HepG2 (cell line): ENCODE results near the gene BMERB1. TPM values are rescaled to one million over a fixed set of nuclear protein-coding genes. Genes with fewer than 3 reads are reported as not detected.

Source experiments
- FOXO1 ChIP-seq: sonication (generic); formaldehyde crosslinking; IDR thresholded peaks from 2 replicates; pipeline ENCODE4 v1.4.0; 2020; ENCODE audit warnings: missing genetic modification reagents
- KDM3A ChIP-seq: IDR thresholded peaks from 2 replicates; pipeline ENCODE4 v1.6.1; 2018; ENCODE audit warnings: low read depth, missing compliant biosample characterization
- MEIS1 ChIP-seq: sonication (generic); formaldehyde crosslinking; IDR thresholded peaks from 2 replicates; pipeline ENCODE4 v1.9.0; 2021; ENCODE audit warnings: mild to moderate bottlenecking, missing genetic modification reagents, moderate library complexity, borderline replicate concordance
- NCOR1 ChIP-seq: fragments of 200-600 bp; sonication (generic); IDR thresholded peaks from 2 replicates; pipeline ENCODE4 v1.7.0; 2017; ENCODE audit warnings: antibody characterized with exemption, low read length, borderline replicate concordance
- PHF5A ChIP-seq: IDR thresholded peaks from one replicate; pipeline ENCODE4 v1.6.1; 2018; ENCODE audit warnings: low read depth, missing genetic modification reagents; ENCODE audit not compliant: unreplicated experiment
- PRPF4 ChIP-seq: fragments of 200-400 bp; formaldehyde crosslinking; IDR thresholded peaks from 2 replicates; pipeline ENCODE4 v1.6.1; 2016; ENCODE audit warnings: low read length, low read depth; ENCODE audit not compliant: poor library complexity, severe bottlenecking
- RARA ChIP-seq: IDR thresholded peaks from 2 replicates; pipeline ENCODE4 v1.6.1; 2016; ENCODE audit warnings: missing genetic modification reagents, missing compliant biosample characterization
- SMAD9 ChIP-seq: sonication (generic); formaldehyde crosslinking; IDR thresholded peaks from 2 replicates; pipeline ENCODE4 v1.5.1; 2020; ENCODE audit warnings: mild to moderate bottlenecking, missing genetic modification reagents
- TSC22D2 ChIP-seq: sonication (generic); formaldehyde crosslinking; IDR thresholded peaks from 2 replicates; pipeline ENCODE4 v1.5.1; 2020; ENCODE audit warnings: missing genetic modification reagents, mild to moderate bottlenecking, borderline replicate concordance
- ZNF138 ChIP-seq: sonication (generic); formaldehyde crosslinking; IDR thresholded peaks from 2 replicates; pipeline ENCODE4 v1.5.0; 2020; ENCODE audit warnings: mild to moderate bottlenecking, low read depth, missing genetic modification reagents
- ZNF256 ChIP-seq: sonication (generic); formaldehyde crosslinking; conservative IDR thresholded peaks from 2 replicates; pipeline ENCODE4 v1.4.0; 2020; ENCODE audit warnings: missing genetic modification reagents
- ZNF335 ChIP-seq: sonication (generic); formaldehyde crosslinking; IDR thresholded peaks from 2 replicates; pipeline ENCODE4 v1.4.0; 2020; ENCODE audit warnings: missing genetic modification reagents
- ZNF562 ChIP-seq: sonication (generic); formaldehyde crosslinking; IDR thresholded peaks from 2 replicates; pipeline ENCODE4 v1.8.0; 2022; ENCODE audit warnings: missing genetic modification reagents, borderline replicate concordance
- ZNF619 ChIP-seq: sonication (generic); formaldehyde crosslinking; IDR thresholded peaks from 2 replicates; pipeline ENCODE4 v1.4.0; 2020; ENCODE audit warnings: mild to moderate bottlenecking, missing genetic modification reagents
- ZNF703 ChIP-seq: sonication (generic); formaldehyde crosslinking; IDR thresholded peaks from 2 replicates; pipeline ENCODE4 v1.5.1; 2020; ENCODE audit warnings: missing genetic modification reagents, mild to moderate bottlenecking, moderate library complexity, borderline replicate concordance
- ZNF761 ChIP-seq: sonication (generic); formaldehyde crosslinking; conservative IDR thresholded peaks from 2 replicates; pipeline ENCODE4 v1.4.0; 2020; ENCODE audit warnings: mild to moderate bottlenecking, missing genetic modification reagents
- polyA plus RNA-seq, 8 experiments: library from polyadenylated mRNA; depleted of rRNA in 3 of 8; stranded (reverse) in 7 of 8; unstranded in 1 of 8; fragments of >200 nt; fragmentation: Illumina TruSeq in 4 of 8; extraction: Trizol in 4 of 8; gene quantifications; 2 replicates each; pipeline versions ENCODE4 v1.2.1 to v1.2.3, GENCODE V29; 2011 to 2016; ENCODE audit warnings: low read depth in 4 of 8, missing spikeins in 1 of 8, mixed read lengths in 1 of 8; ENCODE audit not compliant: insufficient read depth in 1 of 8
- total RNA-seq, 5 experiments: library from RNA; depleted of rRNA; stranded (reverse); fragments of >200 nt; fragmentation: Illumina TruSeq; extraction: Trizol; gene quantifications; 2 replicates each; pipeline ENCODE4 v1.2.3, GENCODE V29; 2016; ENCODE audit warnings: low read depth in 1 of 5
- TF ChIP-seq, protein P1 (sequence below): IDR thresholded peaks from 2 replicates; pipeline ENCODE4 v1.6.1; 2016; ENCODE audit warnings: missing compliant biosample characterization, missing genetic modification reagents, borderline replicate concordance
- TF ChIP-seq, protein P2 (sequence below): sonication (generic); formaldehyde crosslinking; IDR thresholded peaks from 2 replicates; pipeline ENCODE4 v1.9.0; 2021; ENCODE audit warnings: missing genetic modification reagents, mild to moderate bottlenecking, borderline replicate concordance
- TF ChIP-seq, protein P3 (sequence below): sonication (generic); formaldehyde crosslinking; IDR thresholded peaks from 2 replicates; pipeline ENCODE4 v1.5.0; 2020; ENCODE audit warnings: mild to moderate bottlenecking, missing genetic modification reagents, borderline replicate concordance
- TF ChIP-seq, protein P4 (sequence below): IDR thresholded peaks from 2 replicates; pipeline ENCODE4 v1.6.1; 2016; ENCODE audit warnings: low read depth, control low read depth
- TF ChIP-seq, protein P5 (sequence below): sonication (generic); formaldehyde crosslinking; conservative IDR thresholded peaks from 2 replicates; pipeline ENCODE4 v1.4.0; 2020; ENCODE audit warnings: missing genetic modification reagents

The BMERB1 gene
- total and polyA plus RNA-seq, 2 of the 13 experiments (the other 11 are each of a cell fraction or from before 2014, with no cell fraction given): 1.4 TPM

DNA sequence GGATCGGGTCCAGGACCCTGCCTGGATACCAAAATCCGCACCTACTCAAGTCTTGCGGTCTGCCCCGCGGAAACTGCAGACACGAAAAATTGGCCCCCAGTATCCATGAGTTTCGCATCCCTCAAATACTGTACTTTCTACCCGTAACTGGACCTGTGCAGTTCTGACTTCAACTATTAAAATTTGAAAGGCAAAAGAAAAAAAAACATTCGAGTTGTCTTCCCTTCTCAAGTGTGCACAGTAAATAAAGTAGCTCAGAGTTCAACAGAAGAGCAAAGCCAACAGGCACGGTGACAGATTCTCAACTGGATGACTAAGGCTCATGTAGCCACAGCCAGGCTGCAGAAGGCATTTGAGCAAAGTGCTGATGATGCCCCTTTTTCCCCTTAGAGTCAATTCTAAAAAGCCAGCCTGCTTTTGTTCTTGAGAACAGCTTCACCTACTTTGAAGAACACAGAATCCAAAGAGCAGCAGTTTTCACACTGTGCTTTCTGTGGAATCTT, 176.0 kb downstream of the BMERB1 start (continued):
- no peak for TF ChIP-seq ZNF138 (CRISPR knock-in tag)
- no peak; the same call in 1 of the 2 replicates for TF ChIP-seq ZNF761
- peak; percentile 75; the same call in 1 of the 2 replicates for TF ChIP-seq FOXO1 (CRISPR knock-in tag)
- no peak for TF ChIP-seq ZNF703 (CRISPR knock-in tag)
- TF ChIP-seq ZNF256 (CRISPR knock-in tag): no peak
- TF ChIP-seq, protein P1, sequence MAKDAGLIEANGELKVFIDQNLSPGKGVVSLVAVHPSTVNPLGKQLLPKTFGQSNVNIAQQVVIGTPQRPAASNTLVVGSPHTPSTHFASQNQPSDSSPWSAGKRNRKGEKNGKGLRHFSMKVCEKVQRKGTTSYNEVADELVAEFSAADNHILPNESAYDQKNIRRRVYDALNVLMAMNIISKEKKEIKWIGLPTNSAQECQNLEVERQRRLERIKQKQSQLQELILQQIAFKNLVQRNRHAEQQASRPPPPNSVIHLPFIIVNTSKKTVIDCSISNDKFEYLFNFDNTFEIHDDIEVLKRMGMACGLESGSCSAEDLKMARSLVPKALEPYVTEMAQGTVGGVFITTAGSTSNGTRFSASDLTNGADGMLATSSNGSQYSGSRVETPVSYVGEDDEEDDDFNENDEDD (CRISPR knock-in tag): peak; percentile 10; the same call in 1 of the 2 replicates
- TF ChIP-seq ZNF562: no peak
- TF ChIP-seq ZNF335 (CRISPR knock-in tag): 0 out of 2 replicates have a peak, but pooled peaks have one; percentile 32
- peak; percentile 54 for TF ChIP-seq PHF5A (CRISPR knock-in tag)
- TF ChIP-seq MEIS1: peak; percentile 95; the same call in 1 of the 2 replicates
- TF ChIP-seq TSC22D2 (CRISPR knock-in tag): no peak
- TF ChIP-seq ZNF619 (CRISPR knock-in tag): no peak
- TF ChIP-seq NCOR1: 0 out of 2 replicates have a peak, but pooled peaks have one; percentile 29
- no peak for TF ChIP-seq KDM3A
- TF ChIP-seq, protein P2, sequence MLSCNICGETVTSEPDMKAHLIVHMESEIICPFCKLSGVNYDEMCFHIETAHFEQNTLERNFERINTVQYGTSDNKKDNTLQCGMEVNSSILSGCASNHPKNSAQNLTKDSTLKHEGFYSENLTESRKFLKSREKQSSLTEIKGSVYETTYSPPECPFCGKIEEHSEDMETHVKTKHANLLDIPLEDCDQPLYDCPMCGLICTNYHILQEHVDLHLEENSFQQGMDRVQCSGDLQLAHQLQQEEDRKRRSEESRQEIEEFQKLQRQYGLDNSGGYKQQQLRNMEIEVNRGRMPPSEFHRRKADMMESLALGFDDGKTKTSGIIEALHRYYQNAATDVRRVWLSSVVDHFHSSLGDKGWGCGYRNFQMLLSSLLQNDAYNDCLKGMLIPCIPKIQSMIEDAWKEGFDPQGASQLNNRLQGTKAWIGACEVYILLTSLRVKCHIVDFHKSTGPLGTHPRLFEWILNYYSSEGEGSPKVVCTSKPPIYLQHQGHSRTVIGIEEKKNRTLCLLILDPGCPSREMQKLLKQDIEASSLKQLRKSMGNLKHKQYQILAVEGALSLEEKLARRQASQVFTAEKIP (CRISPR knock-in tag): no peak
- TF ChIP-seq, protein P3, sequence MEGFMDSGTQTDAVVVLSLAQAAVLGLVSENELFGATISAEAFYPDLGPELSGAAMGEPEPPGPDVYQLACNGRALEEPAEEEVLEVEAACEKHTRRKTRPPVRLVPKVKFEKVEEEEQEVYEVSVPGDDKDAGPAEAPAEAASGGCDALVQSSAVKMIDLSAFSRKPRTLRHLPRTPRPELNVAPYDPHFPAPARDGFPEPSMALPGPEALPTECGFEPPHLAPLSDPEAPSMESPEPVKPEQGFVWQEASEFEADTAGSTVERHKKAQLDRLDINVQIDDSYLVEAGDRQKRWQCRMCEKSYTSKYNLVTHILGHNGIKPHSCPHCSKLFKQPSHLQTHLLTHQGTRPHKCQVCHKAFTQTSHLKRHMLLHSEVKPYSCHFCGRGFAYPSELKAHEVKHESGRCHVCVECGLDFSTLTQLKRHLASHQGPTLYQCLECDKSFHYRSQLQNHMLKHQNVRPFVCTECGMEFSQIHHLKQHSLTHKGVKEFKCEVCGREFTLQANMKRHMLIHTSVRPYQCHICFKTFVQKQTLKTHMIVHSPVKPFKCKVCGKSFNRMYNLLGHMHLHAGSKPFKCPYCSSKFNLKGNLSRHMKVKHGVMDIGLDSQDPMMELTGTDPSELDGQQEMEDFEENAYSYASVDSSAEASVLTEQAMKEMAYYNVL (CRISPR knock-in tag): peak; percentile 85; the same call in 1 of the 2 replicates
- no peak for TF ChIP-seq PRPF4
- peak; percentile 32; the same call in 1 of the 2 replicates for TF ChIP-seq SMAD9 (CRISPR knock-in tag)
- TF ChIP-seq, protein P4, sequence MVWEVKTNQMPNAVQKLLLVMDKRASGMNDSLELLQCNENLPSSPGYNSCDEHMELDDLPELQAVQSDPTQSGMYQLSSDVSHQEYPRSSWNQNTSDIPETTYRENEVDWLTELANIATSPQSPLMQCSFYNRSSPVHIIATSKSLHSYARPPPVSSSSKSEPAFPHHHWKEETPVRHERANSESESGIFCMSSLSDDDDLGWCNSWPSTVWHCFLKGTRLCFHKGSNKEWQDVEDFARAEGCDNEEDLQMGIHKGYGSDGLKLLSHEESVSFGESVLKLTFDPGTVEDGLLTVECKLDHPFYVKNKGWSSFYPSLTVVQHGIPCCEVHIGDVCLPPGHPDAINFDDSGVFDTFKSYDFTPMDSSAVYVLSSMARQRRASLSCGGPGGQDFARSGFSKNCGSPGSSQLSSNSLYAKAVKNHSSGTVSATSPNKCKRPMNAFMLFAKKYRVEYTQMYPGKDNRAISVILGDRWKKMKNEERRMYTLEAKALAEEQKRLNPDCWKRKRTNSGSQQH: no peak
- TF ChIP-seq, protein P5, sequence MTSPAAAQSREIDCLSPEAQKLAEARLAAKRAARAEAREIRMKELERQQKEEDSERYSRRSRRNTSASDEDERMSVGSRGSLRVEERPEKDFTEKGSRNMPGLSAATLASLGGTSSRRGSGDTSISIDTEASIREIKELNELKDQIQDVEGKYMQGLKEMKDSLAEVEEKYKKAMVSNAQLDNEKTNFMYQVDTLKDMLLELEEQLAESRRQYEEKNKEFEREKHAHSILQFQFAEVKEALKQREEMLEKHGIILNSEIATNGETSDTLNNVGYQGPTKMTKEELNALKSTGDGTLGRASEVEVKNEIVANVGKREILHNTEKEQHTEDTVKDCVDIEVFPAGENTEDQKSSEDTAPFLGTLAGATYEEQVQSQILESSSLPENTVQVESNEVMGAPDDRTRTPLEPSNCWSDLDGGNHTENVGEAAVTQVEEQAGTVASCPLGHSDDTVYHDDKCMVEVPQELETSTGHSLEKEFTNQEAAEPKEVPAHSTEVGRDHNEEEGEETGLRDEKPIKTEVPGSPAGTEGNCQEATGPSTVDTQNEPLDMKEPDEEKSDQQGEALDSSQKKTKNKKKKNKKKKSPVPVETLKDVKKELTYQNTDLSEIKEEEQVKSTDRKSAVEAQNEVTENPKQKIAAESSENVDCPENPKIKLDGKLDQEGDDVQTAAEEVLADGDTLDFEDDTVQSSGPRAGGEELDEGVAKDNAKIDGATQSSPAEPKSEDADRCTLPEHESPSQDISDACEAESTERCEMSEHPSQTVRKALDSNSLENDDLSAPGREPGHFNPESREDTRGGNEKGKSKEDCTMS: no peak
- TF ChIP-seq RARA (CRISPR knock-in tag): peak; percentile 97
